ENCODE measurements around the gene CNTN6.

The CNTN6 gene

GRCh38 chr3:1092061-1092460, 763 bp upstream of the CNTN6 start:
- no peaks in the 10 kb centered on the region for H3K27me3 ChIP-seq (ENCODE audit: control insufficient read depth in 1 of 2, insufficient read depth in 2 of 2, low read length in 2 of 2)
- H3K27ac ChIP-seq (ENCODE audit: low read depth, low read length), result no peak overlapping the region
- no peak overlapping the region for H3K9ac ChIP-seq (ENCODE audit: low read length)
- H3K9me3 ChIP-seq (ENCODE audit: low read length), result no peaks in the 10 kb centered on the region
- H3K4me1 ChIP-seq (ENCODE audit: insufficient read depth, low read length), result peaks cover 5% of the 10 kb centered on the region
- H3K4me3 ChIP-seq (ENCODE audit: low read depth in 1 of 2, low read length in 2 of 2), result no peak overlapping the region
- no peaks in the 10 kb centered on the region for H3K36me3 ChIP-seq (ENCODE audit: insufficient read depth, low read length)

GRCh38 chr3:1093217-1093616, 393 bp downstream of the CNTN6 start:
- Histone ChIP-seq H3K4me3 (ENCODE audit: low read depth in 1 of 2, low read length in 2 of 2) (no peak overlapping the region), H3K4me1 (ENCODE audit: insufficient read depth, low read length) (no peaks in the 10 kb centered on the region), H3K27ac (ENCODE audit: low read depth, low read length) (no peak overlapping the region), H3K9me3 (ENCODE audit: low read length) (no peaks in the 10 kb centered on the region), H3K27me3 (ENCODE audit: control insufficient read depth in 1 of 2, insufficient read depth in 2 of 2, low read length in 2 of 2) (no peaks in the 10 kb centered on the region), H3K36me3 (ENCODE audit: insufficient read depth, low read length) (no peaks in the 10 kb centered on the region), H3K9ac (ENCODE audit: low read length) (no peak overlapping the region)

- Histone ChIP-seq H3K4me1 (ENCODE audit: insufficient read depth, low read length) (no peaks in the 10 kb centered on the region), H3K27ac (ENCODE audit: low read depth, low read length) (no peak overlapping the region), H3K27me3 (ENCODE audit: control insufficient read depth in 1 of 2, insufficient read depth in 2 of 2, low read length in 2 of 2) (no peaks in the 10 kb centered on the region), H3K9me3 (ENCODE audit: low read length) (no peaks in the 10 kb centered on the region), H3K4me3 (ENCODE audit: low read depth in 1 of 2, low read length in 2 of 2) (no peak overlapping the region), H3K9ac (ENCODE audit: low read length) (no peak overlapping the region), H3K36me3 (ENCODE audit: insufficient read depth, low read length) (no peaks in the 10 kb centered on the region)
Measured at GRCh38 chr3:1103525-1103924, 10.7 kb downstream of the CNTN6 start.

GRCh38 chr3:1117843-1118473, 25.1 kb downstream of the CNTN6 start:
- H3K27ac ChIP-seq (ENCODE audit: low read depth, low read length), result no peak overlapping the region
- H3K4me1 ChIP-seq (ENCODE audit: insufficient read depth, low read length), result no peaks in the 10 kb centered on the region
- H3K36me3 ChIP-seq (ENCODE audit: insufficient read depth, low read length), result no peaks in the 10 kb centered on the region
- H3K4me3 ChIP-seq (ENCODE audit: low read depth in 1 of 2, low read length in 2 of 2), result no peak overlapping the region
- no peaks in the 10 kb centered on the region for H3K27me3 ChIP-seq (ENCODE audit: control insufficient read depth in 1 of 2, insufficient read depth in 2 of 2, low read length in 2 of 2)
- no peak overlapping the region for H3K9ac ChIP-seq (ENCODE audit: low read length)
- no peaks in the 10 kb centered on the region for H3K9me3 ChIP-seq (ENCODE audit: low read length)

GRCh38 chr3:1131166-1131565, 38.3 kb downstream of the CNTN6 start:
- H3K27ac ChIP-seq (ENCODE audit: low read depth, low read length), result no peak overlapping the region
- no peaks in the 10 kb centered on the region for H3K27me3 ChIP-seq (ENCODE audit: control insufficient read depth in 1 of 2, insufficient read depth in 2 of 2, low read length in 2 of 2)
- H3K4me3 ChIP-seq (ENCODE audit: low read depth in 1 of 2, low read length in 2 of 2), result no peak overlapping the region
- no peak overlapping the region for H3K9ac ChIP-seq (ENCODE audit: low read length)
- H3K36me3 ChIP-seq (ENCODE audit: insufficient read depth, low read length), result no peaks in the 10 kb centered on the region
- no peaks in the 10 kb centered on the region for H3K4me1 ChIP-seq (ENCODE audit: insufficient read depth, low read length)
- H3K9me3 ChIP-seq (ENCODE audit: low read length), result no peaks in the 10 kb centered on the region

GRCh38 chr3:1135194-1135593, 42.4 kb downstream of the CNTN6 start:
- no peaks in the 10 kb centered on the region for H3K27me3 ChIP-seq (ENCODE audit: control insufficient read depth in 1 of 2, insufficient read depth in 2 of 2, low read length in 2 of 2)
- H3K9ac ChIP-seq (ENCODE audit: low read length), result no peak overlapping the region
- no peaks in the 10 kb centered on the region for H3K4me1 ChIP-seq (ENCODE audit: insufficient read depth, low read length)
- H3K27ac ChIP-seq (ENCODE audit: low read depth, low read length), result no peak overlapping the region
- no peaks in the 10 kb centered on the region for H3K36me3 ChIP-seq (ENCODE audit: insufficient read depth, low read length)
- no peaks in the 10 kb centered on the region for H3K9me3 ChIP-seq (ENCODE audit: low read length)
- H3K4me3 ChIP-seq (ENCODE audit: low read depth in 1 of 2, low read length in 2 of 2), result no peak overlapping the region

GRCh38 chr3:1138036-1138435, 45.2 kb downstream of the CNTN6 start:
- H3K9me3 ChIP-seq (ENCODE audit: low read length), result no peaks in the 10 kb centered on the region
- no peak overlapping the region for H3K27ac ChIP-seq (ENCODE audit: low read depth, low read length)
- no peak overlapping the region for H3K4me3 ChIP-seq (ENCODE audit: low read depth in 1 of 2, low read length in 2 of 2)
- H3K9ac ChIP-seq (ENCODE audit: low read length), result no peak overlapping the region
- no peaks in the 10 kb centered on the region for H3K4me1 ChIP-seq (ENCODE audit: insufficient read depth, low read length)
- H3K27me3 ChIP-seq (ENCODE audit: control insufficient read depth in 1 of 2, insufficient read depth in 2 of 2, low read length in 2 of 2), result no peaks in the 10 kb centered on the region
- H3K36me3 ChIP-seq (ENCODE audit: insufficient read depth, low read length), result no peaks in the 10 kb centered on the region

GRCh38 chr3:1139071-1139470, 46.2 kb downstream of the CNTN6 start:
- Histone ChIP-seq H3K27me3 (ENCODE audit: control insufficient read depth in 1 of 2, insufficient read depth in 2 of 2, low read length in 2 of 2) (no peaks in the 10 kb centered on the region), H3K4me1 (ENCODE audit: insufficient read depth, low read length) (no peaks in the 10 kb centered on the region), H3K4me3 (ENCODE audit: low read depth in 1 of 2, low read length in 2 of 2) (no peak overlapping the region), H3K27ac (ENCODE audit: low read depth, low read length) (no peak overlapping the region), H3K9ac (ENCODE audit: low read length) (no peak overlapping the region), H3K36me3 (ENCODE audit: insufficient read depth, low read length) (no peaks in the 10 kb centered on the region), H3K9me3 (ENCODE audit: low read length) (no peaks in the 10 kb centered on the region)

- H3K36me3 ChIP-seq (ENCODE audit: insufficient read depth, low read length), result no peaks in the 10 kb centered on the region
- no peaks in the 10 kb centered on the region for H3K4me1 ChIP-seq (ENCODE audit: insufficient read depth, low read length)
- H3K27ac ChIP-seq (ENCODE audit: low read depth, low read length), result no peak overlapping the region
- no peaks in the 10 kb centered on the region for H3K27me3 ChIP-seq (ENCODE audit: control insufficient read depth in 1 of 2, insufficient read depth in 2 of 2, low read length in 2 of 2)
- H3K4me3 ChIP-seq (ENCODE audit: low read depth in 1 of 2, low read length in 2 of 2), result no peak overlapping the region
- no peak overlapping the region for H3K9ac ChIP-seq (ENCODE audit: low read length)
- H3K9me3 ChIP-seq (ENCODE audit: low read length), result no peaks in the 10 kb centered on the region
Measured at GRCh38 chr3:1147326-1147725, 54.5 kb downstream of the CNTN6 start.

GRCh38 chr3:1147819-1148218, 55.0 kb downstream of the CNTN6 start:
- Histone ChIP-seq H3K9ac (ENCODE audit: low read length) (no peak overlapping the region), H3K4me3 (ENCODE audit: low read depth in 1 of 2, low read length in 2 of 2) (no peak overlapping the region), H3K9me3 (ENCODE audit: low read length) (no peaks in the 10 kb centered on the region), H3K4me1 (ENCODE audit: insufficient read depth, low read length) (no peaks in the 10 kb centered on the region), H3K27ac (ENCODE audit: low read depth, low read length) (no peak overlapping the region), H3K36me3 (ENCODE audit: insufficient read depth, low read length) (no peaks in the 10 kb centered on the region), H3K27me3 (ENCODE audit: control insufficient read depth in 1 of 2, insufficient read depth in 2 of 2, low read length in 2 of 2) (no peaks in the 10 kb centered on the region)

GRCh38 chr3:1164101-1164500, 71.3 kb downstream of the CNTN6 start:
- Histone ChIP-seq H3K4me3 (ENCODE audit: low read depth in 1 of 2, low read length in 2 of 2) (no peak overlapping the region), H3K27ac (ENCODE audit: low read depth, low read length) (no peak overlapping the region)

GRCh38 chr3:1171320-1171719, 78.5 kb downstream of the CNTN6 start:
- Histone ChIP-seq H3K27me3 (ENCODE audit: control insufficient read depth in 1 of 2, insufficient read depth in 2 of 2, low read length in 2 of 2) (no peaks in the 10 kb centered on the region), H3K4me1 (ENCODE audit: insufficient read depth, low read length) (no peaks in the 10 kb centered on the region), H3K36me3 (ENCODE audit: insufficient read depth, low read length) (no peaks in the 10 kb centered on the region), H3K4me3 (ENCODE audit: low read depth in 1 of 2, low read length in 2 of 2) (no peak overlapping the region), H3K9me3 (ENCODE audit: low read length) (no peaks in the 10 kb centered on the region), H3K27ac (ENCODE audit: low read depth, low read length) (no peak overlapping the region), H3K9ac (ENCODE audit: low read length) (no peak overlapping the region)

More at GRCh38 chr3:1164101-1164500, 71.3 kb downstream of the CNTN6 start:
- H3K9ac ChIP-seq (ENCODE audit: low read length), result no peak overlapping the region
- H3K36me3 ChIP-seq (ENCODE audit: insufficient read depth, low read length), result no peaks in the 10 kb centered on the region
- no peaks in the 10 kb centered on the region for H3K9me3 ChIP-seq (ENCODE audit: low read length)
- H3K27me3 ChIP-seq (ENCODE audit: control insufficient read depth in 1 of 2, insufficient read depth in 2 of 2, low read length in 2 of 2), result no peaks in the 10 kb centered on the region
- H3K4me1 ChIP-seq (ENCODE audit: insufficient read depth, low read length), result no peaks in the 10 kb centered on the region

Measured in muscle layer of colon (tissue), 2 donors.